ENCODE measurements around the gene TRAF1.
"Not testable (repeated sequence)": the region's sequence is repeated elsewhere in the genome, so short reads cannot be mapped to it uniquely, and the experiment has no call there.

TRAF1 gene, protein sequence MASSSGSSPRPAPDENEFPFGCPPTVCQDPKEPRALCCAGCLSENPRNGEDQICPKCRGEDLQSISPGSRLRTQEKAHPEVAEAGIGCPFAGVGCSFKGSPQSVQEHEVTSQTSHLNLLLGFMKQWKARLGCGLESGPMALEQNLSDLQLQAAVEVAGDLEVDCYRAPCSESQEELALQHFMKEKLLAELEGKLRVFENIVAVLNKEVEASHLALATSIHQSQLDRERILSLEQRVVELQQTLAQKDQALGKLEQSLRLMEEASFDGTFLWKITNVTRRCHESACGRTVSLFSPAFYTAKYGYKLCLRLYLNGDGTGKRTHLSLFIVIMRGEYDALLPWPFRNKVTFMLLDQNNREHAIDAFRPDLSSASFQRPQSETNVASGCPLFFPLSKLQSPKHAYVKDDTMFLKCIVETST

DNA sequence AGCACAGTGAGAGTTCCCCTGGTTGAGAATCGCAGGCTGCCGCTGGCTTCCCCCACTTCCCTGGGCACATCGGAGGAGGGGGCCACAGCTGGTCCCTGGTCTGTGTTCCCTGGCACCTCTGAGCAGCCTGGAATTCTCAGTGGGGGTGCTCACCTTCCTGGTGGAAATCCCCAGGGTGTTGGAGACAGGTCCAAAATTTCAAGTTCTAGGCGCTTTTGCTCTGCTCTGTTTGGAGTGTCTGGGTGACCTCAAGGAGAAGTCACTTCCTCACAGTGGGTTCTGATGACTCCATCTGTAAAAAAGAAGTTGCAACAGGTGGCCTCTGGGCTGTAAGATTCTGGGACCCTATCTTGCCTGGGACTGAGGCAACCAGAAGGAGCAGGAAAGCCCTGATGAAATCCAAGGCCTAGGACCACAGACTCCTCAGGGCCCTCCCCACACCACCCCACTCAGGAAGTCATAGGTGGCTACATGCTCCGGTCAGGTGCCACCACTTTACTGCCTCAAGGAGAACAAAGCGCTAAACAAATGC, at the start of gene TRAF1:
TRAF1 (minus strand) TSS at position 400 of the 532 bp plus-strand sequence. CDS start 721 bp downstream, outside the sequence.
- DNase-seq (ENCODE audit: low read depth in 2 of 2) = no peak

DNA sequence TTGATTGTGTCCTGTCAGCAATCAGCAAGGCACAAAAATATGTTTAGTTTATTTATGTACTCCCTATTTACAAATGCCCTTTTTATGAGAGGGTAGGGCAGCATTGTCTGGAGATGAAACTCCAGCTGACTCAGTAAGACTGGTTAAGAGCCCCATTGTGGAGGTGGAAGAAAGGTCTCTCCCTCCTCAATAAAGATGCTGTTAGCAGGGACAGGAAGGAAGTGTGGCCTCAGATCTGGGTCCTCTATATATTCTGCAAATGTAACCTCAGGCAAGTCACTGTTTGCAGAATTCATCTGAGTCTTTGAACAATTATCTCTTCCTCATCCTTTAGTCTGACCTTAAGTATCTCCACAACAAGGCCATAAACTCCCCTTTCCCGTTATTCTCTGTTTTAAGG, 48.3 kb upstream of the TRAF1 start:
- DNase-seq (ENCODE audit: low read depth in 2 of 2) = no peak

DNA sequence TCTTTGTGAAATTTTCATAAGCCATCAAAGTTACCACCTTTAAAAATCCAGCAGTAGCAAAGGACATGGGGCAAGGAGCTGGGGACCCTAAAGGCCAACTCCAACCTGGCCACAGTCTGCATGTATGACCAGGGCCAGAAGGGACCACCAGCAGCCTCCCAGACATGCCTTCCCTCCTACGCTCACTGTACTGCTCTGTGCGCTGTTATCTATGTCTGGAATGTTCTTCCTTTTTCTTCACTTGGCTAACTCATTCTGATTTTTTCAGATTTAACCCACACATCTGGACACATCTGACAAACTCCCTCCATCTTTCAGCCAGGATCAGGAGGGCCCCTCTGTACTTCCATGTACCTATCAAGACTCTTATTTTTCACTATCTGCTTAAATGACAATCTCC, 47.6 kb upstream of the TRAF1 start:
- no peak for DNase-seq (ENCODE audit: low read depth in 2 of 2)

DNA sequence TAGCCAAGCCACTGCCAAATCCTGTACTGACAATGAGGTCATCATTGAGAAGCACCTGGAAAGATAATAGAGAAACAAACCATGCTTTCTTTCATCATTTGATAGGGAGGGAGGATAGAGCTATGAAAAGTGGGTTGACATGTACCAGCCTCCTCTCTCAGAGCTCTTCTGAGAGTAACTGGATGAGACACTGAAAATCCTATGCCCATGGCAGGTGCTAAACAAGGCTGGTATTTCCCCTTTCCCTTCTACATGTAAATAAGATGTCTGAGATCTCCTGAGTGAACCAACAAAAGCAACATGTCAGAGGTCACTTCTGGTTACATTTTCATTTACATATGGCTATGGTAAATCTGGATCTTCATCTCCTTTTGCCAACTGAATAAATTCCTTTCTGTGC, 45.3 kb upstream of the TRAF1 start:
- DNase-seq (ENCODE audit: low read depth in 2 of 2) = no peak

DNA sequence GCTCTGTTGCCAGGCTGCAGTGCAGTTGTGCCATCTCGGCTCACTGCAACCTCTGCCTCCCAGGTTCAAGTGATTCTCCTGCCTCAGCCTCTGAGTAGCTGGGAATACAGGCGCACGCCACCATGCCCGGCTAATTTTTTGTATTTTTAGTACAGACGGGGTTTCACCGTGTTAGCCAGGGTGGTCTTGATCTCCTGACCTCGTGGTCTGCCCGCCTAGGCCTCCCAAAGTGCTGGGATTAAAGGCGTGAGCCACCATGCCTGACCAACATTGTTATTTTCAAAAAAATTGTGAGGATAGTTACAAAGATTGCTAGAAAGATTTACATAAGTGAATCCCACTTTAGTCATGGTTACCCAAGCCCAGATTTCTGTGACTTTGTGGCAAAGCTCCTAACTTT, 44.9 kb upstream of the TRAF1 start:
- not testable (repeated sequence) for DNase-seq (ENCODE audit: low read depth in 2 of 2)

DNA sequence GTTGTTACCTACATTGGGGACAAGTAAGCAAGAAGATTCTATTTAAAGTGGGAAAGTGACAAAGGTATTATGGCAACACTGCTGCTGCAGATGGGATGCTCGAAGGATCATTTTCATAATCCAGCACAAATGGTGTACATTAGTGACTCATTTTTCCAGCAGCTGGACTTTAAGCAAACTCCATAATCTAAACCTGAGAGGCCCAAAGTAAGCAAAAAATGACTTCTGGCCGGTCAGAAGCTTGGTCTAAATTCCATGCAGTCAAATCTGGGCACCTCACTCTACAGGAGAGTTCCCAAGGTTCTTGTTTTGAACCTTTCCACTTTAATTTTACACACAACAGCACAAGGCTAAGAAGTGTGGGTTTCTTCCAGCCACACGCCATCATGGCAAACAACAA, 43.6 kb upstream of the TRAF1 start:
- no peak for DNase-seq (ENCODE audit: low read depth in 2 of 2)

DNA sequence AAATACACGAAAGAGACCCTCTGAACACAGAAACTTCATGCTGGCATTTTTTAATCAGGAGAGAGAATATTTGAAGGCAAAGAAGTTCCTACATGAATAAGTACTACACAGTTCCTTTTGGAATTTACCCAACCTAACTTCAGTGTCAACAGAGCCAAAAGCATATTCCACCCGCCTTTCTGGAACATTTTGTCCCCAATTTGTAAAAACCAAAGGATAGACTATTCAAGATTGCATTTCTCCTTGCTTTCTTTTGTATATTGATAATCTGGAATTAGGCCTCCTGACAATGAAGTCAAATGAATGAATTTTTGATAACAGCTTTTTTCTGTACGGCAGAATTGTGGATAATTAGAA, 39.4 kb upstream of the TRAF1 start:
- no peak for DNase-seq (ENCODE audit: low read depth in 2 of 2)

DNA sequence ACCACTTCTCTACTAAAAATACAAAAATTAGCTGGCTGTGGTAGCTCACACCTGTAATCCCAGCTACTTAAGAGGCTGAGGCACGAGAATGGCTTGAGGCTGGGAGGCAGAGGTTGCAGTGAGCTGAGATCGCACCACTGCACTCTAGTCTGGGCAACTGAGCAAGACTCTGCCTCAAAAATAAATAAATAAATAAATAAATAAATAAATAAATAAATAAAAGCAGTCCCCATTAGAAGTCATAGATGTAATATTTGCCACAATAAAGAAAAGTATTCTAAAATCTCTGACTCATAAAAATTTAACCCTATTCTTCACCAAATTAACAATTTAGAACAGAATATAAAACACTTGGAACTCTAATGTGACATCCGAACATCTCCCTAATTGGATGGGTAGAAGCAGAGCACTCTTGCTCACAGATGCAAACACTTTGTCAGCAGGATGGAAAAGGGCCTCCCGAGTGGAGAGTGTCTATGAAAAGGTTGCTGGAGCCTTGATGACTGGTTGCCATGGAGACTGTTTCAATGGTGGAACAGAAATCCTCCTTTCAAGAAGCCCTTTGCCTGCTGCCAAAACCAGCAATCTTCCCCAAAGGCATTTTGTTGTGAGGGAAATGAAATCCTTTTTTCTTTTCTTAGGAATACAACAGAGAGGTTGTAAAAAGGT, 38.9 kb upstream of the TRAF1 start:
- DNase-seq (ENCODE audit: low read depth in 2 of 2) = no peak

DNA sequence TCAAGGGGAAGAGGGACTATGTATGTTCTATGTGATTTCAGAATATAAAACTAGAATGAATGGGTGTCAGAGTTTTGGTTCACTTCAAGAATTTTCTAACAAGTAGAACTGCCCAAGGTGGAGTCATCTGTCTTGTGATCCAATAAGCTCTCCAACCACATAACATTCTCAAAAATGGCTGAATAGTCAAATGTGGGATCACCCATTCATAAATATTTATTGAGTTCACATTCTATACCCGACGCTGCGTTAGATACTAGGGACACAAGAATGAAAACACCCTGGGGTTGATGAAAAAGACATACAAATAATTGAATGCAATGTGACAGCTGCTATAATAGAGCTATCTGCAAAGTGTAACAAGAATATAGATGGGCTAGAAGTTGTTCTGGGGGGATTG, 35.3 kb upstream of the TRAF1 start:
- DNase-seq (ENCODE audit: low read depth in 2 of 2) = no peak

DNA sequence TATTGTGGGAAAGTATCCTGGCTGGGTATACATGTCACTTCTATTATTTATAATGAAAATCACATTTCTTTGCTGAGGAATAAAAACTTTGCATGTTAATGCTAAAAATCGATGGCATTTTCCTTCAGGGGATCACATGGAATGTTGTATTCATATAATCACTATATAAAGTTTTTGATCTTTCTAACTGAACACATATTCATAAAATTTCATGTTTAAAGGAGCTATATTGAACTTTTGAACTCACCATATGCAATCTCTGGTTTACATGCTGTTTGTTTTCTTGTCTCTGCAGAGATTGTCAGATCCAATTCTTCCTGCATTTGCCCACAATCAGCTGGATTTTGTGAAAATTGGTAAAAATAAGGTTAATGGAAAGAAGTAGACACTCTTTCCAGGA, 33.4 kb upstream of the TRAF1 start:
- no peak for DNase-seq (ENCODE audit: low read depth in 2 of 2)

DNA sequence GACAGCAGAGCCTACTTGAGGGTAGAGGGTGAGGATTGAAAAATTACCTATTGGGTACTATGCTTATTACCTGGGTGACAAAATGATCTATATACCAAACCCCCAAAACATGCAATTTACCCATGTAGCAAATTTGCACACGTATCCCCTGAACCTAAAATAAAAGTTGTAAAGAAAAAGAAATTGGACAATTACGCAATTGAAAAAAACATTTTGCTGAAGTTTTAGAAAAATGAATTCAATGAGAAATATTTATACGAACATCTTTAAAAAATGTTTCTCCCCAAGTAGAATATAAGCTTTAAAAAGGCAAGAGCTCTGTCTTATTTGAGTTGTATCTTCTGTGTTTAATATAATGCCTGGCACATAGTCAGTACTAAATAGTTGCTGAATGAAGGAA, 30.3 kb upstream of the TRAF1 start:
- no peak for DNase-seq (ENCODE audit: low read depth in 2 of 2)

DNA sequence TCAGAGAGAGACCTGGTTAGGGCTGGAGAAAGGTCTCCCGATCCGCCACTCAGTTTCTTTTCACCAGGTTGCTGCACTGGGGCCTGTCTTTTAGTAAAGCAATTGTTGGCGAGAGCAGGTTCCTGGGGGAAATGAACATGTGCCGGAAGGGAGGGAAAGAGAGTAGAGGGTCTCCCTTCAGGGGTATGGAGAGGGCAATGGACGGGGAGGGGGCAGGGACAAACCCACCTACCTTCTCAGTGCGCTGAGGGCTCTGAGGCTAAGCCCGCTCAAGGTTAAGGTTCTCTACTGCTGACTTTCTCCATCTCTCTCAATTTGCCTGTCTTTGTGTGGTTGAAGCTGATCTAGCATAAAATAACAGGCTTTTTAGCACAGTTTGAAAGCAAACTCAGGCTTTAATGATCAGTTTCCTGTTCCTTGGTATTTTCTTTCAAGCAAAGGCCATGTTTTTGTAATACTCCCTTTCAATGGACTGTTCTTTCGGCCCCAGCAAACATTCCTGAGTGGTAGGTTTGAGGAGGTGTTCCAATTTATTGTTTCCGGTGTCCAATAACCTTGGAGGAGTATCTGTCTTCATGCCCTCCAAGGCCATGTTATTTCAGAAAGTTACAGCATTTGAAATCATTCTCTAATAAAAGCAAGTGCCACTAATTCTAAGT, 25.5 kb upstream of the TRAF1 start:
- no peak for DNase-seq (ENCODE audit: low read depth in 2 of 2)

DNA sequence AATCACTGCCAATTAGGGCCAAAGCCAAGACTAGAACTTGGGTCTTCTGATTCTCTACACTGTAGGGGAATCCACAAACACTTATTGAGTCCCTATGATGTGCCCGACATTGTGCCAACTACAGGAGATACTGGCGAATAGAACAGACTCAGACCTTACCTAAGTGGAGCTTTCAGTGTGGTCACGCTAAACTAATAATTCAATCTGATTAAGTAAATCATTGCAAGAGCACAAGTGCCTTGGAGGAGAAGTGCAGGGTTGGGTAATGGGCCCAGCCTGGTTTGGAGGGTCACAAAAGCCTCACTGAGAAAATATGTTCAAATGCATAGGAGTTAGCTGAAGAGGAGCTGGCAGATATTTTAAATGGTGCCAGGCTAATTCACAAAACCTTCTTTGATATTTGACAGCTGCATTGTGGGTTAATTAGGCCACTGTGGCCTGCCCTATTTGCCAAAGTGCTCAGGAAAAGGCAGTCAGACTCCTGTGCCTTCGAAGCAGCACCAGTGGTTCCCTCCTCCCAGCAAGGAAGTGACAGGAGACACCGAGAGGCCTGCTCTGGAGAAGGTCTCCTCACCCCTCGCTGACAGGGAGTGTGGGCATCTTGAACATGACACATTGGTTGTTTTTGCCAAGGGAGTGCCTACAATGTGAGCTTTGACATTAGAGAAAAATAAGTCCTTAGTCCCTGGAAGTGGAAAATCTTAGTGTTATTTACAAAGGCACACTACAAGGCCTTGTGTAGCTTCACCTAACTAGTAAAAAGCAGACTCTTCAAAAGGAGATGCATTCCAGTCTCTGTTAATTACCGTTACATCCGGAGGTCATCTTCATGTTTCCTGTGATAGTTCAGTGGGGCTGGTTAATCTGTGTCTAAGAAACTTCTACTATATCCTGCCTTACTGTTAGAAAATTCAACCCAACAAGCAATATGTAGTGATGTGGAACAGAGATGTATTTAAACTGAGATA, 24.1 kb upstream of the TRAF1 start:
- DNase-seq (ENCODE audit: low read depth in 2 of 2) = no peak

DNA sequence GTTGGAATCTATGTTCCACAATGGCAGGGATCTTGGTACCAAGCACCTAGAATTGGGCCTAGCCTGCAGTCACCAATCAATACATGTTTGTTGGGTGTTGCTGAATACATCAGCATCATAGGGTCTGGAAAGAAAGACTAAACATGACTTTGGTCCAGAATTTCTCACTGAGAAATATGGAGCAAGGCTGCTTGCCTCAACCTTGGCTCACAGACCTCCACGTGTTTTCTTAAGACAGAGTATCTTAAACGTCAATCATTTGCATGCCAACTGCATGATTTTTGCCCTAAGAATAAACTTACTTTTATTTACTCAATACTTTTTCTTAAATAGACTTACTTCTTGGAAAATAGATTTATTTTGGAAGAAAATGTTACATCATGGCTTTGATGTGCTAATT, 22.7 kb upstream of the TRAF1 start:
- no peak for DNase-seq (ENCODE audit: low read depth in 2 of 2)

DNA sequence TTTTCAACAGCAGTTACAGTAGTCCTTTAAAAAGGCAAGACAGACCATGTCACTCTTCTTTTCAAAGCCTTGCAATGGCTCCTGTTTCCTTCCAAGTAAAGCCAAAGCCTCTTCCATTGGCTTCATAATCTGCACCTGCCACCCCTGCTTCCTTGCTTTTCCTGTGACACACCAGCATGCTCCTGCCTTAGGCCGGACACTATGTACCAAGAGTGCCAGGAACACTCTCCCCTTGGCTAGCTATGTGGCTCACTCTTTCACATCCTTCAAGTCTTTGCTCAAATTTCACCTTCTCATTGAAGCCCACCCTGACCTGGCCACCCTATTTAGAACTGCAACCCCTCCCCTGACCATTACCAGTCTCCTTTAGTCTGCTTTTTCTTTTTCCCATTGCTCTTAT, 22.2 kb upstream of the TRAF1 start:
- no peak for DNase-seq (ENCODE audit: low read depth in 2 of 2)

DNA sequence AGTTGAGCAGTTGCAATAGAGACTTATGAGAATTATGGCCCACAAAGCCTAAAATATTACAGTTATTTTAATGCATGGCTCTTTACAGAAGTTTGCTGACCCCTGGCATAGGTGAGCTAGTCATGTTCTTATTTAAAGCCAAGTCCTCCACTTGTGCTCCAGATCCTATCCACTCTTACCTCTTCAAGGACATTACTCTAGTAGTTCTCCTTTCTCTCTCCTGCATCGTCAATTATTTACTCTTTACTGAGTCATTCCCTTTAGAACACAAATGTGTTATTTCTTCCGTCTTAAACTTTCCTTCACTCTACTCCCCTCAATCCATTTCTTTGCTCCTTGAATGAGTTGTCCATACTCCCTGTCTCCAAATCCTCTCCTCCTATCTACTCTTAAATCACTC, 20.6 kb upstream of the TRAF1 start:
- DNase-seq (ENCODE audit: low read depth in 2 of 2) = no peak

DNA sequence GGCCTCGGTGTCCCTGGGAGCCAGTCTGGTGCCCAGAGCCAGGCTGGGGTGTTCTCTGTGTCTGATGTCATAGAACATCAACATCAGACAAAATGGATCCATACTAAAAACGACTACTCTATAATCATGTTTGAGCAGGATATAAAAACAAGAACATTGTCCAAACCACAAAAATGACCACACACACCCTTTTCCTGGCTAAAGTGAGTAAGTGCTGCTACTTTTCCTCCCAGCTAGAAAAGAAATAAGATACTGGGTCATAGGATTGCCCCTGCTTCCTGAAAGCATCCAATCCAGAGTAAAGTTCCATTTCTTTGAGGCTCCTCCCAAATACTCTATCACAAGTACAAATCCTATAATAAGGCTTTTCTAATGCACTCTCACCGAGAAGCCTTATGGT, 19.7 kb upstream of the TRAF1 start:
- DNase-seq (ENCODE audit: low read depth in 2 of 2) = no peak

DNA sequence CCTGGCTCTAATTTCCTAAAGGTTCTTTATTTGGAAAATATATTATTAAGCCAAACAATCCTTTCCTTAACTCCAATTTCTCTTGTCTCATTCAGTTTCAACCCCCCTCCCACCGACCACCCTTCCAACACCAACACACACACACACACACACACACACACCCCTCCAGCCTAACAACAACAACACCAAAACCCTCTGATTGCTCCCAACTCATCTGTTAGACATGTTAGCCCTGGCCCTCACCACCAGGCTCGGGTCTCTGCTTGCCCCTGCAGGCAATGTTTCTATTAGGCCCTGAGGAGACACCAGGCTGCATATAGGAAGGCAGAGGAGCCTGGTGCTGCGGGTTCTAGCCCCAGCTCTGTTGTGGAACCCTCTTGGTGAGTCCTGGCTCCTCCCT, 18.4 kb upstream of the TRAF1 start:
- no peak for DNase-seq (ENCODE audit: low read depth in 2 of 2)

DNA sequence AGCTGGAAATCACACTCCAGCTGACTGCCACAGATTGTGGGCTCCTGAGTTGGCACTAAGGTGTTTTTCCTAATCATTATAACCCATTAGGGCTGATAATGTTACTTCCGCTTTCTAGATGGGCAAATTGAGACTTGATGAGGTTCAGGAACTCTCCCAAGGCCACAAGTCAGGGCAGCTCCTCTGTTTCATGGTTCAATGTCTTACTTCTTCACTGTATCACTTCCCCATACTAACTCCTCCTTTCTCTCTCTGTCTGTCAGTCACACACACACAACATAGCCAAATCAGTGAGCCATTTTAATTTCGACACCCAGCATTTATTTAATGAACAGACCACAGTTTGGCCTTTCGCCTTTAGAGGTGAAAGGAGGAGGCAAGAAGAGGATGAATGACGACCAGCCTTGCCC, 17.8 kb upstream of the TRAF1 start:
- no peak for DNase-seq (ENCODE audit: low read depth in 2 of 2)

DNA sequence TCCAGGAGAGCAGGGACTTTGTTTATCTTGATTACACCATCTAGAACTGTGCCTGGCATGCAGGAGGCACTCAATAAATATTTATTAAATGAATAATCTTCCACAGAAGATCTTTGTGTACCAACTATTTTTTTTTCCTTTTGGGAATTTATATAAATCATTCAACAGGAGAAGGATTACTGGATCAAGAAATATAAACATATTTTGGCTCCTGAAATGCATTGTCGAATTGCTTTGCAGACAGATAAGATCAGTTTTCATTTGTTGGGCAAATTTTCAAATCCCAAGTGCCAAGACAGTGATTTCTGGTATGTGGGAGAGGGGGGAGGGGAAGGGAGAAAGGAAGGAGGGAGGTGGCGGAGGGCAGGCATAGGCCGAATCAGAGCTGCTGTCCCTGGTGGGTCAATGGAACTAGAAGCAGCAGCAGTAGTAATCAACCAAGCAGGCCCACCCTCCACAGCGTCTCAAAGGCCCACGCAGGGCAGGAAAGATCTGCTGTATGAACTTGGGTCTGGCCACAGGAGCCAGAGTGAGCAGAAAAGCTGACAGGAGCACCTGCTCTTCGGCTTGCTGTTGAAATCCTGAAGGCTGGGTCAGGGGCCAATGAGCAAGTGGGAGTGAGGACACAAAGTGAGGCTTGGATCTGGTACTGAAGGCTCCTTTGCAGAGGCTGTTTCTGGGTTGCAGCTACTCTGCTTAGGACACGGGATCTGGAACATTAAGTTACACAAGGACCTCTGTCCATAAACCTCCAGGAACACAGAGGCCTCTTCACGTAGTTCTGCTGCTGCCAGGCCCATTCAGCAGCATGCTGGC, 15.8 kb upstream of the TRAF1 start:
- no peak for DNase-seq (ENCODE audit: low read depth in 2 of 2)

Data from fibroblast of skin of left biceps (primary cell).